Astrocyte (in vitro differentiated cells and primary cell): ENCODE measurements around the gene STAT1.

Source experiments
- EZH2 ChIP-seq: IDR thresholded peaks from 2 replicates; pipeline ENCODE4 v1.6.1; 2012; ENCODE audit warnings: mild to moderate bottlenecking, low read length, inconsistent platforms; ENCODE audit not compliant: insufficient read depth
- TF ChIP-seq, protein P1 (sequence below): IDR thresholded peaks from 2 replicates; pipeline ENCODE4 v1.5.1; 2011; ENCODE audit warnings: low read depth, mild to moderate bottlenecking, inconsistent platforms, low read length, moderate library complexity; ENCODE audit not compliant: insufficient read depth

DNA sequence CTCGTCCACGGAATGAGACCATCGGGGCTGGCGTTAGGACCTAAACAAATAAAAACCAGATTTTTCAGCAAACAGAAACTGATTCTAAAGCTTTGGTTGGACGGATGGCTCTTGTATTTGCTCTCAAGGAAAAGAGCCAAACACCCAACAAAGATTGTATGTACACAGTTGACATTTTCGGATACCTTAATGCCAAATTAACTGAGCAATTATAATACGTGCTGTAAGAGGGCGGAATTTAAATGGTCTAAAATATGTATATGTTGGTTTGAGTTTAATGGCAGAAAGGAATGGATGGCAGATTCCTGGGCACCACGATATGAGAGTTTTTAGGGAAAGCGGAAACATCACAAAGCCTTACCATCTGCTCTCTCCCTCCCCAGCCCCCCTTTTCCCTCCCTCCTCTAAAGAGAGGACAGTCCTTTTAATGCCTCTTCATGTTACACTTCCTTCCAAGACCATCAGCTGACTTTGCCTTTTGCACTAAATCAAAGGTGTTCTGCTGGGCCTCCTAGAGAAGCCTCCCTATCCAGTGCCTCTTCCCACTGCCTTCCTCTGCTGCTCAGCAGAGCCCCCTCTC lies 33.3 kb downstream of the STAT1 start:
- TF ChIP-seq, protein P1, sequence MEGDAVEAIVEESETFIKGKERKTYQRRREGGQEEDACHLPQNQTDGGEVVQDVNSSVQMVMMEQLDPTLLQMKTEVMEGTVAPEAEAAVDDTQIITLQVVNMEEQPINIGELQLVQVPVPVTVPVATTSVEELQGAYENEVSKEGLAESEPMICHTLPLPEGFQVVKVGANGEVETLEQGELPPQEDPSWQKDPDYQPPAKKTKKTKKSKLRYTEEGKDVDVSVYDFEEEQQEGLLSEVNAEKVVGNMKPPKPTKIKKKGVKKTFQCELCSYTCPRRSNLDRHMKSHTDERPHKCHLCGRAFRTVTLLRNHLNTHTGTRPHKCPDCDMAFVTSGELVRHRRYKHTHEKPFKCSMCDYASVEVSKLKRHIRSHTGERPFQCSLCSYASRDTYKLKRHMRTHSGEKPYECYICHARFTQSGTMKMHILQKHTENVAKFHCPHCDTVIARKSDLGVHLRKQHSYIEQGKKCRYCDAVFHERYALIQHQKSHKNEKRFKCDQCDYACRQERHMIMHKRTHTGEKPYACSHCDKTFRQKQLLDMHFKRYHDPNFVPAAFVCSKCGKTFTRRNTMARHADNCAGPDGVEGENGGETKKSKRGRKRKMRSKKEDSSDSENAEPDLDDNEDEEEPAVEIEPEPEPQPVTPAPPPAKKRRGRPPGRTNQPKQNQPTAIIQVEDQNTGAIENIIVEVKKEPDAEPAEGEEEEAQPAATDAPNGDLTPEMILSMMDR = no peak
- no peak for TF ChIP-seq EZH2
